Caco-2 (cell line): ENCODE data around the gene TMEM59L. TPM values are rescaled to one million over a fixed set of nuclear protein-coding genes. Genes with fewer than 3 reads are reported as not detected.
A peak's percentile ranks its signal among the peaks of the same experiment; 100 is the strongest.

Source experiments
- BruUV-seq: library from RNA; stranded (reverse); fragments of 400-500 nt; replicated peaks from 2 replicates; lab custom pipeline; 2021; lab: Mats Ljungman, UMichigan
- CTCF ChIA-PET: fragments of 300-600 bp; sonication (Branson Sonifier 250); formaldehyde crosslinking; loops from one replicate; lab custom pipeline; 2022; ENCODE audit warnings: antibody characterized with exemption; lab: Charles Lee
- POLR2A ChIA-PET: fragments of 300-600 bp; sonication (Branson Sonifier 250); formaldehyde crosslinking; loops from one replicate; lab custom pipeline; 2022; ENCODE audit warnings: antibody characterized with exemption; lab: Charles Lee
- DNase-seq, 2 experiments: peaks; one replicate each; pipeline versions ENCODE4 v3.0.0 to v3.0.0-alpha.2; 2020 to 2022
- H3K27me3 ChIP-seq: replicated peaks from 2 replicates; pipeline ENCODE4 v1.6.0; 2011; ENCODE audit warnings: low read length; ENCODE audit not compliant: control insufficient read depth, insufficient read depth
- H3K36me3 ChIP-seq: 2 replicates; pipeline ENCODE4 v1.5.1; 2011; ENCODE audit warnings: low read length; ENCODE audit not compliant: control insufficient read depth, insufficient read depth
- H3K4me1 ChIP-seq: fragments of 250-450 bp; sonication (Bioruptor Pico); 2 replicates; pipeline ENCODE4 v1.5.1; 2020; ENCODE audit warnings: mild to moderate bottlenecking
- H3K4me3 ChIP-seq: 2 replicates; pipeline ENCODE4 v1.5.1; 2011; ENCODE audit warnings: low read depth, mild to moderate bottlenecking, control low read depth, low read length
- H3K9me3 ChIP-seq: fragments of 250-450 bp; sonication (Bioruptor Pico); 2 replicates; pipeline ENCODE4 v1.5.1; 2020; ENCODE audit warnings: mild to moderate bottlenecking, moderate library complexity
- H3K27ac Mint-ChIP-seq: one replicate; pipeline ENCODE4 v1.8.0; 2022; ENCODE audit warnings: mixed read lengths; ENCODE audit not compliant: unreplicated experiment
- H3K27me3 Mint-ChIP-seq: one replicate; pipeline ENCODE4 v1.8.0; 2022; ENCODE audit warnings: mixed read lengths; ENCODE audit not compliant: insufficient read depth, unreplicated experiment
- H3K36me3 Mint-ChIP-seq: one replicate; pipeline ENCODE4 v1.8.0; 2022; ENCODE audit warnings: mild to moderate bottlenecking, mixed read lengths; ENCODE audit not compliant: insufficient read depth, unreplicated experiment
- H3K4me1 Mint-ChIP-seq: one replicate; pipeline ENCODE4 v1.8.0; 2022; ENCODE audit warnings: low read depth, mixed read lengths; ENCODE audit not compliant: unreplicated experiment
- H3K4me3 Mint-ChIP-seq: one replicate; pipeline ENCODE4 v1.8.0; 2022; ENCODE audit warnings: mild to moderate bottlenecking, moderate library complexity, mixed read lengths; ENCODE audit not compliant: unreplicated experiment
- H3K9me3 Mint-ChIP-seq: one replicate; pipeline ENCODE4 v1.8.0; 2022; ENCODE audit warnings: mixed read lengths; ENCODE audit not compliant: unreplicated experiment
- CTCF ChIP-seq, 2 experiments: fragments of 200-600 bp in 1 of 2; IDR thresholded peaks; 1 replicate in 1 of 2; 2 replicates in 1 of 2; pipeline versions ENCODE4 v1.5.1 to v1.8.0; 2011 to 2022; ENCODE audit warnings: antibody characterized with exemption in 1 of 2, control low read depth in 1 of 2, inconsistent platforms in 1 of 2, low read depth in 1 of 2, low read length in 1 of 2, mild to moderate bottlenecking in 1 of 2, moderate library complexity in 1 of 2; ENCODE audit not compliant: insufficient read depth in 1 of 2, severe bottlenecking in 1 of 2, unreplicated experiment in 1 of 2
- intact Hi-C: fragments of 100-400 bp; cut with micrococcal nuclease; formaldehyde crosslinking; loops from one replicate; pipeline ENCODE4 v1.10.0; 2022; ENCODE audit not compliant: unreplicated experiment
- total RNA-seq: library from RNA; stranded (reverse); gene quantifications from 2 replicates; pipeline ENCODE4 v1.2.3, GENCODE V29; 2022

The TMEM59L gene
- total RNA-seq, 1 experiment from 2014 or later: 0.25 TPM

GRCh38 chr19:18604820-18605159 is 7.9 kb upstream of the TMEM59L start:
- POLR2A ChIA-PET: no interaction called here
- Mint-ChIP-seq H3K4me1 (peaks cover 9% of the 10 kb centered on the region), H3K36me3 (no peaks in the 10 kb centered on the region), H3K27me3 (peaks cover 25% of the 10 kb centered on the region), H3K27ac (no peak overlapping the region), H3K9me3 (no peaks in the 10 kb centered on the region), H3K4me3 (no peak overlapping the region)
- H3K4me1 ChIP-seq: peaks cover 11% of the 10 kb centered on the region
- H3K9me3 ChIP-seq: no peaks in the 10 kb centered on the region
- H3K27me3 ChIP-seq: peaks cover 6% of the 10 kb centered on the region
- H3K36me3 ChIP-seq: no peaks in the 10 kb centered on the region
- no peak overlapping the region for H3K4me3 ChIP-seq
- BruUV-seq: no TSS peak
- DNase-seq: no peak
- CTCF ChIA-PET: no interaction called here
- no peak for TF ChIP-seq CTCF (IDR thresholded peaks at IDR 0.05; ENCODE audit: insufficient read depth in 1 of 2, low read depth in 1 of 2, low read length in 1 of 2, severe bottlenecking in 1 of 2, unreplicated experiment in 1 of 2)
- intact Hi-C loops: no loop called here

- no TSS peak for BruUV-seq
- H3K27ac Mint-ChIP-seq: no peak overlapping the region
These were observed 7.5 kb upstream of the TMEM59L start for GRCh38 chr19:18605196-18605545.

GRCh38 chr19:18605546-18606280 is 7.0 kb upstream of the TMEM59L start:
- no peak for DNase-seq
- ChIA-PET CTCF (no interaction called here), POLR2A (no interaction called here)
- Mint-ChIP-seq H3K9me3 (no peaks in the 10 kb centered on the region), H3K27me3 (peaks cover 25% of the 10 kb centered on the region), H3K36me3 (no peaks in the 10 kb centered on the region), H3K4me1 (peaks cover 9% of the 10 kb centered on the region), H3K27ac (no peak overlapping the region), H3K4me3 (peak overlapping the region; percentile 59)
- Histone ChIP-seq H3K4me3 (peak overlapping the region; percentile 8), H3K9me3 (no peaks in the 10 kb centered on the region), H3K36me3 (no peaks in the 10 kb centered on the region), H3K4me1 (peaks cover 20% of the 10 kb centered on the region), H3K27me3 (peaks cover 6% of the 10 kb centered on the region)
- TF ChIP-seq CTCF (IDR thresholded peaks at IDR 0.05; ENCODE audit: insufficient read depth in 1 of 2, low read depth in 1 of 2, low read length in 1 of 2, severe bottlenecking in 1 of 2, unreplicated experiment in 1 of 2): no peak
- BruUV-seq: no TSS peak
- intact Hi-C loops: loop anchor here (1.0 kb wide), 1 partner anchor 12 kb away; no protein-coding TSS in a partner anchor

More at GRCh38 chr19:18605196-18605545, 7.5 kb upstream of the TMEM59L start:
- H3K4me3 Mint-ChIP-seq: peak overlapping the region; percentile 59
- ChIA-PET CTCF (no interaction called here), POLR2A (no interaction called here)
- peaks cover 9% of the 10 kb centered on the region for H3K4me1 Mint-ChIP-seq
- Histone ChIP-seq H3K9me3 (no peaks in the 10 kb centered on the region), H3K4me3 (no peak overlapping the region), H3K27me3 (peaks cover 6% of the 10 kb centered on the region), H3K4me1 (peaks cover 14% of the 10 kb centered on the region), H3K36me3 (no peaks in the 10 kb centered on the region)
- no peak for DNase-seq
- H3K9me3 Mint-ChIP-seq: no peaks in the 10 kb centered on the region
- peaks cover 25% of the 10 kb centered on the region for H3K27me3 Mint-ChIP-seq
- intact Hi-C loops: no loop called here
- H3K36me3 Mint-ChIP-seq: no peaks in the 10 kb centered on the region
- TF ChIP-seq CTCF (IDR thresholded peaks at IDR 0.05; ENCODE audit: insufficient read depth in 1 of 2, low read depth in 1 of 2, low read length in 1 of 2, severe bottlenecking in 1 of 2, unreplicated experiment in 1 of 2): no peak
